AG09319 (cell line): ENCODE data around the gene AP1G2.

Experiments used
- DNase-seq: peaks from one replicate; pipeline ENCODE4 v3.0.0-alpha.2; 2010; ENCODE audit warnings: low read depth; ENCODE audit errors: extremely low read depth
- TF ChIP-seq, protein P1 (sequence below): IDR thresholded peaks from 2 replicates; pipeline ENCODE4 v1.5.1; 2011; ENCODE audit warnings: low read depth, mild to moderate bottlenecking, inconsistent platforms, low read length, moderate library complexity

The AP1G2 gene

GRCh38 chr14:23550131-23550811 is 17.3 kb downstream of the AP1G2 start:
- DNase-seq, result no peak
- TF ChIP-seq, protein P1, sequence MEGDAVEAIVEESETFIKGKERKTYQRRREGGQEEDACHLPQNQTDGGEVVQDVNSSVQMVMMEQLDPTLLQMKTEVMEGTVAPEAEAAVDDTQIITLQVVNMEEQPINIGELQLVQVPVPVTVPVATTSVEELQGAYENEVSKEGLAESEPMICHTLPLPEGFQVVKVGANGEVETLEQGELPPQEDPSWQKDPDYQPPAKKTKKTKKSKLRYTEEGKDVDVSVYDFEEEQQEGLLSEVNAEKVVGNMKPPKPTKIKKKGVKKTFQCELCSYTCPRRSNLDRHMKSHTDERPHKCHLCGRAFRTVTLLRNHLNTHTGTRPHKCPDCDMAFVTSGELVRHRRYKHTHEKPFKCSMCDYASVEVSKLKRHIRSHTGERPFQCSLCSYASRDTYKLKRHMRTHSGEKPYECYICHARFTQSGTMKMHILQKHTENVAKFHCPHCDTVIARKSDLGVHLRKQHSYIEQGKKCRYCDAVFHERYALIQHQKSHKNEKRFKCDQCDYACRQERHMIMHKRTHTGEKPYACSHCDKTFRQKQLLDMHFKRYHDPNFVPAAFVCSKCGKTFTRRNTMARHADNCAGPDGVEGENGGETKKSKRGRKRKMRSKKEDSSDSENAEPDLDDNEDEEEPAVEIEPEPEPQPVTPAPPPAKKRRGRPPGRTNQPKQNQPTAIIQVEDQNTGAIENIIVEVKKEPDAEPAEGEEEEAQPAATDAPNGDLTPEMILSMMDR, result no peak

DNA sequence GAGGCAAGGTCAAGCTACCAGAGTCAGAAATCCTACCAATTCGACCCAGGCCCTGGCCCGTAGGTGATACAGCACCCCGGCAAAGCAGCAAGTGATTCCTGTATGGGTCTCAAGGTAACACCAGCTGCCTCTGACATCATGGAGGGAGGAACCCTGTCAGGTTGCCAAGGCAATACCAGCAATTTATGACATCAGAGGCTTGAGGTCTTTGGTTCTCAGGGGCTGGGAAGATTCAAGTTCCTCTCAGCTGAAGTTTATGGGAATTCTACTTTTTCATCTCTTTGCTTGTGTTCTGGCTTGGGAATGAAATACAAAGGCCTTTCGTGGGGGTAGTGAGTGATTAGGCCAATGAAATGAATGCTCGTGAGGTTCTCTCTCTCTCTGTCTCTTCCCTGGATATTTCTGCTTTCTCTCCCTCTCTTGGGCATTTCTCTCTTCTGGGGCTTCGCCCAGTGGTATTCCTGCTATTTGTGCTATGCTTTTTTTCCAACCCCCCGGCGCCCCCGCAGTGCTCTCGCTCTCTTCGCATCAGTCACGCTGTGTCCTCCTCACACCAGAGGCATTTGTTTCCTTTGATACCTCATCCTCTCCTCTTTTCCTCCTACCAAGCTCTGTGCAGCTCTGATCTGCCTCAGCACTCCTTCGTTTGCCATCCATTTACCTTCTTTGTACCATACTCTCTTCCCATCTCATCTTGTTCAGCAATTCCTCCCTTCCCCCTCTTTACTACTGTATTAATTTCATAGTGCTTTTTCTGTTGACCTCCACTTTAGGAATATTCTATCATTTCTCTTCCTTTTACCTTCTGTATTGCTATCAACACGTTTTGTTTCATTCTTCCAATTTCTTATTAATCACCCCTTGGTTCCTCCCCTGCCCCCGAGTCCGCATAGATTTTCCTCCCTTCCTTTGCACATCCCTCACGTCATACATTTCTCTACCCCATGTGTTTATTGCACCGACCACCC is 19.0 kb downstream of the AP1G2 start:
- TF ChIP-seq, protein P1, result no peak
- DNase-seq, result no peak

- DNase-seq, result no peak
- TF ChIP-seq, protein P1, result no peak
Observed at GRCh38 chr14:23547924-23548323, 19.7 kb downstream of the AP1G2 start.

- DNase-seq, result no peak
- TF ChIP-seq, protein P1, result no peak
Observed at GRCh38 chr14:23546450-23547035, 21.0 kb downstream of the AP1G2 start.

DNA sequence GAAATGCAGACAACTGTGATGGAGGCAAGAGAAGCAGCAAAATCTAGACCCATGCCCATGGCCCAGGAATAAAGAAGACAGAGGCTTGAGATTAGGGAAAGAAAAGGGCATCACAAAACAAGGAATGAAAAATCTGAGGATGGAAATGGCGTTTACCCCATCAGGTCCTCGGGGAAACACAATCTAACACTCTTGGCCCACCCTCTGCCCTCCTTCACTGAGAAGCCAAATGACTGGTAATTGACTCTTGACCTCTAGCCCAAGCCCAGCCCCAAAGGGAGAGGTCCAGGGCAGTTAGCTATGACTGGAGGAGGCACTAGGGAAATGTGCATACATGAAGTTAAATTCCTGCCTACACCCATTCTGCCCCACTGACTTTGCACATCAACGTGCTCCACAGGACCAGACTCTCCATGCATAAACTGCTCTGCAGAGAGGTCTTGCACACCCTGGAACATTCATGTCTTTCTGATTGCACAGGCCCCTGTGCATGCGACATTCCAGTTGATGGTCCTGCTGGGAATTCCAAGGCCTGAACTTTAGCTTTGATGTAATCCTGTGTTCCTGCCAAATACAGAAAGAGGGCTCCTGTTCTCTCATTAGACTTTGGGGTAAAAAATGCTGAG is 21.7 kb downstream of the AP1G2 start:
- no peak for DNase-seq
- TF ChIP-seq, protein P1, result no peak

DNA sequence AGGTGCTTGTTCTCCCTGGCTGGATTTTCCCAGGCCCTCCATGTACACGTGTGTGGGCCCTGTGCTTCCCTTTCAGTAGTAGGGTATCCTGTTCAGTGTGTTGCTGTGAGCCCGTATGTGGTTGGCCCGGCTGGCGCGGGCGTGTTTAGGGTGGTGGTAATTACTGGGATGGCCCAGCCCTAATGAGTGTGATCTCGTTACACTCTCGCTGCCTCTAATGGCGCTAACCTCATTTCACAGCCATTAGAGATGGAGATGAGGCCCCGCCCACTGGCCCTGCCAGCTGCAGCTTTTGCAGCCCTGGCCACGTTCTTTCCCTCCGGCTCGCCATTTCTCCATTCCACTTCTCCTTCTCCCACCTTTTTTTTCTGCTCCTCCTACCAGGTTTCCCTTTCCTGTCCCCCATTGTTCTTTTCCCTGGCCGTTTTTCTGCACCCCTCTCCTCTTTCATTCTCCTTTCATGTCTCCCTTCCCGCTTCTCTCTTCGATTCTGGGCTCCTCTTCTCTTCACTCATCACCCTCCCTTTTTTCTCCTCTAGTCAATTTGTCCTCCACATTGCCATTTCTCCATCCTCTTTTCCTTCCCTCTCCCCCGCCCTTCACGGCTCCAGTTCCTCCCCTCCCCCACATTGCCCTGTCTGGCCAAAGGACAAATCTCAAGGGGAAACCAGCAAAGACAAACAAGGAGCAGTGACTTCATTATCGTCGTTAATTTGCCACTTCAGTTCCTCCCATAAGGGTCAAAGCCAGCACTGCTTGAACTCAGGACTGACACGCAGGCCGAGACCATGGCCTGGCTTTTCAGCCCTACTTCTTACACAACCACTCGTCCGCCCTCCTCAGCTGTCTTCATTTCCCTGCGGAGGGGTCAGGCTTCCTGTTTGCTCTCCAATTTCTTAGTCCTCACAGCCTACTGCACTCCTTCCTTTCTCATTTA is 22.8 kb downstream of the AP1G2 start:
- TF ChIP-seq, protein P1, result no peak
- DNase-seq, result no peak
